ENCODE results near the gene C10orf105. TPM values are rescaled to one million over a fixed set of nuclear protein-coding genes. Genes with fewer than 3 reads are reported as not detected.

Gene C10orf105
- total RNA-seq, 1 experiment from 2014 or later = not detected

DNA sequence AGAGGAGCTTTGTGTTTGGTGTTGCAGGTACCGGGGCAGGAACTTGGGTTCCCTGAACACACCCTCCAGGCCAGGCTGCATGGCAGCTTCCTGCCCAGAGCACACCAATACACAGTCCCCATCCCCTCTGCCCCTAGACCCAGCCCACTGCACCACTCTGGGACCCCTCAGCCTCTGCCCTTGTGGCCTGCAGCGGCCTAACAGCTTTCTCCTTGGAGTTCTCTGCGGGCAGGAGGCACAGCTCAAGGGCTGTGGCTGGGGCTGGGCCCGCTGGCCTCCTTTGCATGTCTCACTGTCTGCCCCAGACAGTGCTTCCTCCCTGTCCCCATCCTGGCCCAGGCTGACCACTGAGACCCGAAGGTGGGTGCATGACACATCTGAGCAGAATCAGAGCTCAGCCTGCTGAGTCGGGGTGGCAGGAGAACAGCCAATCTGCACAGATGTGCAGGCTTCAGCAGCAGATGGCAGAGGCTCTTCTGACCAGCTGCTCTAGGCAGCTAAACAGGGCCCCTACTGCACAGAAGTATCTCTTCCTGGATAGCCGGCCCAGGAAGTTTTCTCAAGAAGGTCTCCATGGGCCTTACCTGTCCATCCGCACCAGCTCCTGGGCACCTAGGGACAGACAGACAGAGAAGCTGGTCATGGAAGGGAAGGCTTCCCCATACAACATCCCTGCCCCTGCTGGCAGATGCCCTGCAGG, 33.0 kb upstream of the C10orf105 start:
- no peaks in the 10 kb centered on the region for H3K27me3 Mint-ChIP-seq (ENCODE audit: unreplicated experiment)
- peaks cover 21% of the 10 kb centered on the region for H3K36me3 Mint-ChIP-seq (ENCODE audit: insufficient read depth, unreplicated experiment)
- no peak for DNase-seq
- intact Hi-C loops (cut with micrococcal nuclease; ENCODE audit: unreplicated experiment) = no loop called here
- no peaks in the 10 kb centered on the region for H3K9me3 Mint-ChIP-seq (ENCODE audit: low read depth, unreplicated experiment)
- no peak overlapping the region for H3K27ac Mint-ChIP-seq (ENCODE audit: unreplicated experiment)
- TF ChIP-seq, protein P1, sequence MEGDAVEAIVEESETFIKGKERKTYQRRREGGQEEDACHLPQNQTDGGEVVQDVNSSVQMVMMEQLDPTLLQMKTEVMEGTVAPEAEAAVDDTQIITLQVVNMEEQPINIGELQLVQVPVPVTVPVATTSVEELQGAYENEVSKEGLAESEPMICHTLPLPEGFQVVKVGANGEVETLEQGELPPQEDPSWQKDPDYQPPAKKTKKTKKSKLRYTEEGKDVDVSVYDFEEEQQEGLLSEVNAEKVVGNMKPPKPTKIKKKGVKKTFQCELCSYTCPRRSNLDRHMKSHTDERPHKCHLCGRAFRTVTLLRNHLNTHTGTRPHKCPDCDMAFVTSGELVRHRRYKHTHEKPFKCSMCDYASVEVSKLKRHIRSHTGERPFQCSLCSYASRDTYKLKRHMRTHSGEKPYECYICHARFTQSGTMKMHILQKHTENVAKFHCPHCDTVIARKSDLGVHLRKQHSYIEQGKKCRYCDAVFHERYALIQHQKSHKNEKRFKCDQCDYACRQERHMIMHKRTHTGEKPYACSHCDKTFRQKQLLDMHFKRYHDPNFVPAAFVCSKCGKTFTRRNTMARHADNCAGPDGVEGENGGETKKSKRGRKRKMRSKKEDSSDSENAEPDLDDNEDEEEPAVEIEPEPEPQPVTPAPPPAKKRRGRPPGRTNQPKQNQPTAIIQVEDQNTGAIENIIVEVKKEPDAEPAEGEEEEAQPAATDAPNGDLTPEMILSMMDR (IDR thresholded peaks at IDR 0.05; ENCODE audit: unreplicated experiment) = no peak
- H3K4me1 Mint-ChIP-seq (ENCODE audit: low read depth, unreplicated experiment) = peaks cover 2% of the 10 kb centered on the region
- CTCF ChIA-PET = interaction anchor here (1.1 to 1.5 kb wide), 2 partner anchors 9 to 14 kb away, joined by 3 to 7 read pairs; no protein-coding TSS in a partner anchor
- no peak overlapping the region for H3K4me3 Mint-ChIP-seq (ENCODE audit: low read depth, unreplicated experiment)
- BruUV-seq (replicated peaks) = no TSS peak

DNA sequence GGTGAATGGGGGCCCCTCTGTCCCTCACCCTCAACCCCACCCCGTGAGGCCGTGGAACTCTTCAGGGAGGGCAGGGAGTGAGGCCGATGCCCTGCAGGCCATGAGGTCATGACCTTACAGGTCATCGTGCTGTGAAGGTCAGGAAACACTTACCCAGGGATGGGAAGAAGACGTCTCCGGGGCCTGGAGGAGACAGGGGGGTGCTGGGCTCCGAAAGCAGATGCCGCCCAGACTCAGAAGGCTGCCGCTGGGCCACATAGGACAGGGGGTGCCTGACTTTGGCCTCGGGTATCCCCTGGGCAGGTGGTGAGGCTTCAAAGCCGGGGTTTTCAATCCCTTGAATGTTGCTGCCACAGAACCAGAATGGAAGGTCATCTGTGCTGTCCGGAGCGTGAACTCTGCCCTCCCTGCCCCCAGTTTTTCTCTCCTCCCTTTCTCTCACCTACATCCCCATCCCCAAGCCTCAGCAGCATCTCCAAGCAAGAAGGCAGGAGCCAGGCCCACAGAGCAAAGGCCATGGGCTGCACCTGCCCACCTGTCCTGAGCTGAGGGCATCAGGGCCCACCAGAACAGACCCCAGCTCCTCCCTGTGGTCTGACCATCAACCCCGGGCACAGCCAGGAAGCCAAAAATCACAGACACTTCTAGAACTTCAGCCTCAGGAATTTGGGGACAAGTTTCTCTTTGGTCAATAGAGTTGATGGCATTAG, 32.1 kb upstream of the C10orf105 start:
- CTCF ChIA-PET = interaction anchor here (1.1 to 1.5 kb wide), 2 partner anchors 8 to 15 kb away, joined by 3 to 7 read pairs; no protein-coding TSS in a partner anchor

DNA sequence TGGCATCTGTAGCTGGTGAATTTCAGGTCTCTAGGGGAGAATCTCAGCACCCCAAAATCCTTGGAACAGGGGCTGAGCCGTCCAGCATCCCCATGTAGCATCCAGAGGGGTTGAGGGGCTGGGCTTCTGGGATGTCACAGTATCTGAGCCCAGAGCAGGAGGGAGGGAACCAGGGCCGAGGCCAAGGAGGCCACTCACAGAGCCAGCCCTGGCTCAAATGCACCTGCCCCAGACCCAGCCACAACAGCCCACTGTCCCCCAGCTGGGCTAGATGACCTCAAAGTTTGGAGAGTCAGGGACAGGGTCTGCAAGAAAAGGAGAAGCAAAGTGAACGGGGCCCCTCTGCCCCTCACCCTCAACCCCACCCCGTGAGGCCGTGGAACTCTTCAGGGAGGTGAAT, 31.4 kb upstream of the C10orf105 start:
- Mint-ChIP-seq H3K4me1 (ENCODE audit: low read depth, unreplicated experiment) (peaks cover 17% of the 10 kb centered on the region), H3K36me3 (ENCODE audit: insufficient read depth, unreplicated experiment) (peaks cover 26% of the 10 kb centered on the region), H3K27me3 (ENCODE audit: unreplicated experiment) (no peaks in the 10 kb centered on the region), H3K9me3 (ENCODE audit: low read depth, unreplicated experiment) (no peaks in the 10 kb centered on the region), H3K27ac (ENCODE audit: unreplicated experiment) (no peak overlapping the region), H3K4me3 (ENCODE audit: low read depth, unreplicated experiment) (no peak overlapping the region)
- CTCF ChIA-PET = no interaction called here
- DNase-seq = no peak
- no TSS peak for BruUV-seq (replicated peaks)
- intact Hi-C loops (cut with micrococcal nuclease; ENCODE audit: unreplicated experiment) = no loop called here
- TF ChIP-seq, protein P1 (IDR thresholded peaks at IDR 0.05; ENCODE audit: unreplicated experiment) = no peak

More for the DNA sequence above, 32.1 kb upstream of the C10orf105 start:
- Mint-ChIP-seq H3K36me3 (ENCODE audit: insufficient read depth, unreplicated experiment) (peaks cover 21% of the 10 kb centered on the region), H3K27me3 (ENCODE audit: unreplicated experiment) (no peaks in the 10 kb centered on the region), H3K4me1 (ENCODE audit: low read depth, unreplicated experiment) (peaks cover 11% of the 10 kb centered on the region), H3K4me3 (ENCODE audit: low read depth, unreplicated experiment) (no peak overlapping the region), H3K27ac (ENCODE audit: unreplicated experiment) (no peak overlapping the region), H3K9me3 (ENCODE audit: low read depth, unreplicated experiment) (no peaks in the 10 kb centered on the region)
- no peak for DNase-seq
- intact Hi-C loops (cut with micrococcal nuclease; ENCODE audit: unreplicated experiment) = no loop called here
- TF ChIP-seq, protein P1 (IDR thresholded peaks at IDR 0.05; ENCODE audit: unreplicated experiment) = no peak
- no TSS peak for BruUV-seq (replicated peaks)

DNA sequence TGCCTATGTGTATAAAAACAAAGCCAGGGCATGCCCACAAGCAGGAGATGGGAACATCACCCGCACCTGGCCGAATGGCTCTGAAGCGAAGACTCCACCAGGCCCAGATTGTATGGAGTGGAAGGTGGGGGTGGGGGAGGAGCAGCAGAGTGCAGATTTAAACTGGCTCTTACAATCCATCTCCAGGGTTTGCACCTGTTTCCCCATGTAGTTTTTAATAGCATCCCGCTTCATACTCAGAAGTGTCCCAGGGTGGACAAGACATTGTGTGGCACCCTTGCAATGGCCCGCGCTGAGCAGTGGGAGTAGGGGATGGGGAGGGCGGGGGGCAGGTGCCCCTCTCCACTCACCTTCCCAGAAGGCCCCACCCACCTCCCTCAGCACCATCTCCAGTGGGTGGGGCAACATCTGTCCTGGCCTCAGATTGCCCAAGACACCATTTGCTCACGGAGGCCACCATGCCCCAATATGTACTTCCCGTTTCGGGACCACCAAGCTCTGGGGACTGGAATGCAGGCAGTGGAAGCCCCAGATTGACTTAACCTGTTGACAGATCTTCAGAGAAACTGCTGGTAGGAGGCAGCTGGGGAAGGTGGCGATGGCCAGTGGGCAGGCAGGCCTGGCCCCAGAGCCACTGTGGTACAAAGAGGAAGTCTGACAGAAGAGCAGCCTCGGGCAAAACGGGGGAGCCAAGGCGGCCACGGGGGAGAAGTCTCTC, 30.7 kb upstream of the C10orf105 start:
- TSS peak; percentile 53 for BruUV-seq (replicated peaks)
- TF ChIP-seq, protein P1 (IDR thresholded peaks at IDR 0.05; ENCODE audit: unreplicated experiment) = no peak
- Mint-ChIP-seq H3K4me3 (ENCODE audit: low read depth, unreplicated experiment) (no peak overlapping the region), H3K36me3 (ENCODE audit: insufficient read depth, unreplicated experiment) (peaks cover 30% of the 10 kb centered on the region), H3K27me3 (ENCODE audit: unreplicated experiment) (no peaks in the 10 kb centered on the region), H3K27ac (ENCODE audit: unreplicated experiment) (no peak overlapping the region), H3K4me1 (ENCODE audit: low read depth, unreplicated experiment) (peaks cover 21% of the 10 kb centered on the region), H3K9me3 (ENCODE audit: low read depth, unreplicated experiment) (no peaks in the 10 kb centered on the region)
- CTCF ChIA-PET = no interaction called here
- DNase-seq = no peak
- intact Hi-C loops (cut with micrococcal nuclease; ENCODE audit: unreplicated experiment) = no loop called here

Measured in Calu3 (cell line).